Ascending aorta (tissue), 2 donors: Measurements from ENCODE around the gene ISY1. TPM values are rescaled to one million over a fixed set of nuclear protein-coding genes. Genes with fewer than 3 reads are reported as not detected.

Experiments used
- DNase-seq, 2 donors: peaks; one replicate each; pipeline ENCODE4 v3.0.0-alpha.2; 2019; ENCODE audit warnings: low spot score in 2 of 2
- H3K27ac ChIP-seq, 2 donors: fragments of 200-600 bp; sonication (generic); one replicate each; pipeline ENCODE4 v1.5.1; 2016 to 2017; ENCODE audit warnings: mild to moderate bottlenecking in 1 of 2
- H3K27me3 ChIP-seq: fragments of 200-600 bp; sonication (generic); one replicate; pipeline ENCODE4 v1.5.1; 2017
- H3K36me3 ChIP-seq, 2 donors: fragments of 200-600 bp; sonication (generic); one replicate each; pipeline ENCODE4 v1.5.1; 2016
- H3K4me1 ChIP-seq, 2 donors: fragments of 200-600 bp; sonication (generic); one replicate each; pipeline ENCODE4 v1.5.1; 2016 to 2017; ENCODE audit warnings: mild to moderate bottlenecking in 1 of 2
- H3K4me3 ChIP-seq, 2 donors: fragments of 200-600 bp; sonication (generic); one replicate each; pipeline ENCODE4 v1.5.1; 2016 to 2017; ENCODE audit warnings: mild to moderate bottlenecking in 1 of 2
- H3K9me3 ChIP-seq, 2 donors: fragments of 200-600 bp; sonication (generic); one replicate each; pipeline ENCODE4 v1.5.1; 2016
- CTCF ChIP-seq, 3 experiments: fragments of 200-600 bp in 2 of 3; fragments of 450-650 bp in 1 of 3; sonication (generic) in 2 of 3; IDR thresholded peaks; one replicate each; pipeline ENCODE4 v1.5.1; 2016 to 2019; ENCODE audit warnings: antibody characterized with exemption in 3 of 3, mild to moderate bottlenecking in 1 of 3, moderate library complexity in 1 of 3
- intact Hi-C: fragments of 100-400 bp; cut with DNase I; formaldehyde crosslinking; loops from one replicate; pipeline ENCODE4 v1.15.1; 2023
- total RNA-seq: library from RNA; depleted of rRNA; stranded (reverse); fragments of >200 nt; gene quantifications from one replicate; pipeline ENCODE4 v1.1.0, GENCODE V29; 2016

Gene ISY1
- total RNA-seq, 1 donor from 2014 or later, result 22.5 TPM

- Histone ChIP-seq H3K36me3 (no peaks in the 10 kb centered on the region), H3K4me3 (no peak overlapping the region), H3K9me3 (no peaks in the 10 kb centered on the region), H3K27ac (no peak overlapping the region), H3K4me1 (peaks cover 5 to 9% of the 10 kb centered on the region in 2 donors), H3K27me3 (no peaks in the 10 kb centered on the region)
- intact Hi-C loops, result loop anchor here (5.0 kb wide), 1 partner anchor 113 kb away; no protein-coding TSS in a partner anchor
- no peak for TF ChIP-seq CTCF (IDR thresholded peaks at IDR 0.05)
- DNase-seq, result no peak
Measured at GRCh38 chr3:129085165-129085715, 75.6 kb downstream of the ISY1 start.

DNA sequence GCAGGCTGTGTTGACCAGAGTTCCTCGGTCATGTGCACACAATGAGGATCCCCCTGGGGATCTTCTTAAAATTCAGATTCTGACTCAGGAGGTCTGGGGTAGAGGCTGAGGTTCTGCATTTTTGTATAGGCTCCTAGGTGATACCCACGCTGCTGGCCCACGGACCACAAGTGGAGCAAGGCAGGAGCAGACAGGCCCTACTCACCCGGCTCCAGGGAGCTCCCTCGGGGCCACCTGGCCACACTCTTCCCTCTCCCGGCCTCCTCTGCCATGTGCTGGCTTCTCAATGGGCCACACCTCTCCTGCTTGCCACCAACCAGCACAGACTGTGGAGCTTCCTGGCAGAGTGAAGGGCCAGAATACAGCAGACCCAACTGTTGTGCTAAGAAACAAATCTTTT lies 76.4 kb downstream of the ISY1 start:
- no peaks in the 10 kb centered on the region for H3K27me3 ChIP-seq
- no peak overlapping the region for H3K4me3 ChIP-seq
- peaks cover 5 to 9% of the 10 kb centered on the region in 2 donors for H3K4me1 ChIP-seq
- no peaks in the 10 kb centered on the region for H3K36me3 ChIP-seq
- no peak overlapping the region for H3K27ac ChIP-seq
- no peak for TF ChIP-seq CTCF (IDR thresholded peaks at IDR 0.05)
- DNase-seq, result no peak
- intact Hi-C loops, result no loop called here
- H3K9me3 ChIP-seq, result no peaks in the 10 kb centered on the region

DNA sequence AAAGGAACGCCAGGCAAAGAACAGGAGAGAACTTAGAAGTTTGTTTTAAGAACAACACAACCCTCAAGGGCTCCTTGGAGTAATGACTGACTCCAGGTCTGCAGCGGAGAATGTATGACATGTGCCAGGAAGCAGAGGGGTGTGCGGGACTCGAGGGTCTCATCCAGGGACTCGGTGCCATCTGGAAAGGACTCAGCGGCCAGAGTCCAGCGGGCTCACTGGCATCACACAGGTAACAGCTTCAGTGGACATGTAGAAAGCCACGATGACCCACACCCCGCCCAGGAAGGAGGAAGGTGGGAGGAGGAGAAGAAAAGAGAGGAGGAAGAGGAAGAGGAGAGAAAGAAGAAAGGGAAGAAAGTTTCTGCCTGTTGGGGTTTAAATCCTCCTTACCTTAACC lies 78.8 kb downstream of the ISY1 start:
- no peak overlapping the region for H3K27ac ChIP-seq
- no peak overlapping the region for H3K4me3 ChIP-seq
- H3K27me3 ChIP-seq, result no peaks in the 10 kb centered on the region
- H3K36me3 ChIP-seq, result no peaks in the 10 kb centered on the region
- no peak for DNase-seq
- intact Hi-C loops, result no loop called here
- no peak for TF ChIP-seq CTCF (IDR thresholded peaks at IDR 0.05)
- H3K4me1 ChIP-seq, result peaks cover 2 to 6% of the 10 kb centered on the region in 2 donors
- H3K9me3 ChIP-seq, result no peaks in the 10 kb centered on the region

DNA sequence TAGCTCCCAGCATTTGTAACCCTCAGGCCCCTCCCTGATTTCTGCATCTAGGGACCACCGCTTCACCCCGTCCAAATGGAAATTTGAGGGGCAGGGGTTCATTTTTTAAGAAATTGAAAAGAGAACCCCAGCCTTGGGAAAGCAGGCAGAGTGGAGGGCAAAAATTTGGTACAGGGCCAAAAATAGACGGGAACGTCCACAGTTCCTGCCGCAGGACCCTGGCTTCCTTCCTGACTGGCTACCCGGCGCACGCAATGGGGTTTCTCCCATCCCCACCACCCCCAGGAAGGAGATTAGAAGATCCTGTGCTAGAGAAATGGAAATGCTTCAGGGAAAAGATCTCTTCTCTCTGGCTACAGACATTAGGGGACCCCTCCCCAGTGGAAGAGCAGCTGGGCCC lies 79.4 kb downstream of the ISY1 start:
- Histone ChIP-seq H3K27me3 (no peaks in the 10 kb centered on the region), H3K36me3 (no peaks in the 10 kb centered on the region), H3K4me1 (peaks cover 0 to under 1% of the 10 kb centered on the region in 2 donors), H3K9me3 (no peaks in the 10 kb centered on the region), H3K27ac (no peak overlapping the region), H3K4me3 (no peak overlapping the region)
- no peak for TF ChIP-seq CTCF (IDR thresholded peaks at IDR 0.05)
- no peak for DNase-seq
- intact Hi-C loops, result no loop called here

DNA sequence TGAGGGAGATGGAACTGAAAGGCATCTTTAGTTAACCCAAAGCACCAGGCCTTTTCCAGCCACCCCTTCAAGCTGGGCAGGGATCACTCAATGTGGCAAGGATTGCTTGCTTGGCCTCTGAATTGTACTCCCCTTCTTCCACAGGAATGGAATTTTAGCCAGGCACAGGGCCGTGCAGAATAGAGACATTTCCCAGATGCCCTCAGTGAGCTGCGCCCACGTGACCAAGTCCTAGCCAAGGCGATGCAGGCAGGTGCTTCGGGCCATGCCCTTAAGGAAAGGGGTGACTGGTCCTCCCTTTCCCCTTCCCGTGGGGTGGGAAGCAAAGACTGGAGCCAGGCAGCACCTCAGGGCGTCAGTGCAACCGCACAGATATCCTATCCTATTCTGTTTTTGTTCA lies 82.4 kb downstream of the ISY1 start:
- Histone ChIP-seq H3K27me3 (no peaks in the 10 kb centered on the region), H3K9me3 (no peaks in the 10 kb centered on the region), H3K36me3 (no peaks in the 10 kb centered on the region), H3K4me3 (no peak overlapping the region), H3K27ac (no peak overlapping the region), H3K4me1 (no peaks in the 10 kb centered on the region)
- no peak for TF ChIP-seq CTCF (IDR thresholded peaks at IDR 0.05)
- no peak for DNase-seq
- intact Hi-C loops, result no loop called here

Other genes starting within 250 kb of the ISY1 start
- gene CFAP92, start 167.0 kb downstream of the ISY1 start, total RNA-seq, result not detected
- 3.6 TPM for gene EFCC1, start 159.8 kb downstream of the ISY1 start, total RNA-seq
- not detected for gene GP9, start 100.3 kb downstream of the ISY1 start, total RNA-seq
- gene RAB43, start 39.3 kb downstream of the ISY1 start, total RNA-seq, result 72.9 TPM
- 166 TPM for gene CNBP, start 22.8 kb upstream of the ISY1 start, total RNA-seq
- 224 TPM for gene COPG1, start 88.5 kb upstream of the ISY1 start, total RNA-seq
- 11.2 TPM for gene HMCES, start 117.8 kb upstream of the ISY1 start, total RNA-seq